HepG2 (cell line): ENCODE results near the gene C16orf89. TPM values are rescaled to one million over a fixed set of nuclear protein-coding genes. Genes with fewer than 3 reads are reported as not detected.
A peak's percentile ranks its signal among the peaks of the same experiment; 100 is the strongest.

Source experiments
- ATAC-seq: fragments of 200-7000 bp; cut with Tn5 transposase; 3 replicates; pipeline ENCODE4 v1.9.1; 2020; ENCODE audit warnings: mild to moderate bottlenecking, moderate library complexity
- BruUV-seq: library from RNA; stranded (reverse); fragments of 400-500 nt; replicated peaks from 2 replicates; lab custom pipeline; 2021; lab: Mats Ljungman, UMichigan
- CTCF ChIA-PET: fragments of 300-600 bp; formaldehyde crosslinking; extraction: SDS; loops from one replicate; lab custom pipeline; 2021; ENCODE audit warnings: low total read pairs, inconsistent platforms, low intra/inter-chr PET ratio; lab: Yijun Ruan, JAX
- POLR2A ChIA-PET: fragments of 350-600 bp; sonication (Branson Sonifier 250); formaldehyde crosslinking; loops from one replicate; lab custom pipeline; 2020; ENCODE audit warnings: antibody characterized with exemption, inconsistent platforms; lab: Yijun Ruan, JAX
- DNase-seq: peaks from one replicate; pipeline ENCODE4 v3.0.0-alpha.2; 2015; ENCODE audit warnings: low spot score
- FAIRE-seq: peaks from 3 replicates; lab custom pipeline; 2011; peaks lifted over from hg19 to GRCh38; lab: Jason Lieb, UNC
- H2AFZ ChIP-seq: one replicate; pipeline ENCODE4 v1.6.1; 2011; ENCODE audit warnings: low read length, inconsistent platforms
- H3K27ac ChIP-seq: fragments of 300-600 bp; 3 replicates; pipeline ENCODE4 v1.8.0; 2011; ENCODE audit warnings: mixed run types, mild to moderate bottlenecking, mixed read lengths, low read length, inconsistent platforms; ENCODE audit not compliant: insufficient read depth; ENCODE audit errors: extremely low read length
- H3K27me3 ChIP-seq, 2 experiments: fragments of 200-600 bp in 1 of 2; 2 replicates in 1 of 2; 3 replicates in 1 of 2; pipeline versions ENCODE4 v1.6.0 to v1.8.0; 2011; ENCODE audit warnings: low read length in 2 of 2, mild to moderate bottlenecking in 2 of 2, moderate library complexity in 2 of 2, inconsistent platforms in 1 of 2; ENCODE audit not compliant: insufficient read depth in 2 of 2, control insufficient read depth in 1 of 2
- H3K36me3 ChIP-seq, 2 experiments: fragments of 200-600 bp in 1 of 2; replicated peaks in 1 of 2; 2 replicates in 1 of 2; 3 replicates in 1 of 2; pipeline versions ENCODE4 v1.5.1 to v1.8.0; 2011; ENCODE audit warnings: low read length in 2 of 2, inconsistent platforms in 1 of 2; ENCODE audit not compliant: insufficient read depth in 2 of 2, control insufficient read depth in 1 of 2
- H3K4me1 ChIP-seq: 2 replicates; pipeline ENCODE4 v1.5.1; 2012; ENCODE audit warnings: low read length, inconsistent platforms; ENCODE audit not compliant: insufficient read depth
- H3K4me2 ChIP-seq: 2 replicates; pipeline ENCODE4 v1.6.0; 2011; ENCODE audit warnings: low read depth, low read length, inconsistent platforms
- H3K4me3 ChIP-seq, 3 experiments: fragments of 200-600 bp in 1 of 3; sonication (generic), shearing (Covaris generic) in 1 of 3; replicated peaks in 1 of 3; 2 replicates each; pipeline ENCODE4 v1.5.1; 2011 to 2016; ENCODE audit warnings: low read length in 3 of 3, inconsistent platforms in 2 of 3, low read depth in 2 of 3, mild to moderate bottlenecking in 2 of 3, control low read depth in 1 of 3, mixed read lengths in 1 of 3; ENCODE audit not compliant: insufficient read depth in 1 of 3
- H3K79me2 ChIP-seq: one replicate; pipeline ENCODE4 v1.6.1; 2011; ENCODE audit warnings: low read length, inconsistent platforms; ENCODE audit not compliant: insufficient read depth
- H3K9ac ChIP-seq: 2 replicates; pipeline ENCODE4 v1.6.0; 2011; ENCODE audit warnings: mild to moderate bottlenecking, low read depth, low read length, inconsistent platforms; ENCODE audit not compliant: insufficient read depth
- H3K9me3 ChIP-seq: 2 replicates; pipeline ENCODE4 v1.5.1; 2012; ENCODE audit warnings: mild to moderate bottlenecking, low read length
- H4K20me1 ChIP-seq: 2 replicates; pipeline ENCODE4 v1.6.0; 2011; ENCODE audit warnings: inconsistent platforms, mild to moderate bottlenecking, low read length, moderate library complexity; ENCODE audit not compliant: insufficient read depth
- DPF2 ChIP-seq: sonication (generic); formaldehyde crosslinking; IDR thresholded peaks from 2 replicates; pipeline ENCODE4 v1.4.0; 2020; ENCODE audit warnings: mild to moderate bottlenecking, low read depth, missing genetic modification reagents, borderline replicate concordance
- FOXA1 ChIP-seq, 2 experiments: fragments of 450-650 bp in 1 of 2; sonication (generic) in 1 of 2; formaldehyde crosslinking in 1 of 2; IDR thresholded peaks; 2 replicates each; pipeline versions ENCODE4 v1.4.0 to v1.6.1; 2016 to 2020; ENCODE audit warnings: missing genetic modification reagents in 1 of 2
- GABPA ChIP-seq, 2 experiments: IDR thresholded peaks; 2 replicates each; pipeline ENCODE4 v1.6.1; 2011 to 2016; ENCODE audit warnings: low read depth in 2 of 2, low read length in 1 of 2, missing biosample characterization in 1 of 2, missing genetic modification characterization in 1 of 2
- HOXD1 ChIP-seq: sonication (generic); formaldehyde crosslinking; IDR thresholded peaks from 2 replicates; pipeline ENCODE4 v1.5.0; 2020; ENCODE audit warnings: missing genetic modification reagents
- KDM3A ChIP-seq: IDR thresholded peaks from 2 replicates; pipeline ENCODE4 v1.6.1; 2018; ENCODE audit warnings: low read depth, missing compliant biosample characterization
- LRRFIP1 ChIP-seq: sonication (generic); formaldehyde crosslinking; conservative IDR thresholded peaks from 2 replicates; pipeline ENCODE4 v1.4.0; 2020; ENCODE audit warnings: missing genetic modification reagents
- PHF21A ChIP-seq: sonication (generic); formaldehyde crosslinking; IDR thresholded peaks from 2 replicates; pipeline ENCODE4 v1.5.0; 2020; ENCODE audit warnings: mild to moderate bottlenecking, missing genetic modification reagents
- TEAD3 ChIP-seq: optimal IDR thresholded peaks from 2 replicates; pipeline ENCODE3; 2016; ENCODE audit warnings: borderline replicate concordance
- ZNF337 ChIP-seq: sonication (generic); formaldehyde crosslinking; IDR thresholded peaks from 2 replicates; pipeline ENCODE4 v1.5.1; 2020; ENCODE audit warnings: missing genetic modification reagents, low read depth, mild to moderate bottlenecking, borderline replicate concordance
- ZNF558 ChIP-seq: sonication (generic); formaldehyde crosslinking; IDR thresholded peaks from 2 replicates; pipeline ENCODE4 v1.9.0; 2022; ENCODE audit warnings: mild to moderate bottlenecking, missing genetic modification reagents, borderline replicate concordance
- ZNF646 ChIP-seq: sonication (generic); formaldehyde crosslinking; IDR thresholded peaks from 2 replicates; pipeline ENCODE4 v1.9.0; 2021; ENCODE audit warnings: mild to moderate bottlenecking, missing genetic modification reagents
- WGBS: methylation state at CpG from one replicate; pipeline ENCODE4 v1.1.6; 2017; ENCODE audit warnings: low lambda C conversion rate; 5-methylcytosine and 5-hydroxymethylcytosine counted together
- in situ Hi-C: cut with HindIII; loops from 2 replicates; pipeline ENCODE4 v1.10.0; 2017; ENCODE audit warnings: low pct_unique_long_range_greater_than_20kb; ENCODE audit not compliant: extremely low pct_ligation_motif_present
- intact Hi-C: fragments of 100-400 bp; cut with micrococcal nuclease; formaldehyde crosslinking; loops from one replicate; pipeline ENCODE4 v1.10.0; 2022; ENCODE audit not compliant: unreplicated experiment
- polyA plus RNA-seq, 8 experiments: library from polyadenylated mRNA; depleted of rRNA in 3 of 8; stranded (reverse) in 7 of 8; unstranded in 1 of 8; fragments of >200 nt; fragmentation: Illumina TruSeq in 4 of 8; extraction: Trizol in 4 of 8; gene quantifications; 2 replicates each; pipeline versions ENCODE4 v1.2.1 to v1.2.3, GENCODE V29; 2011 to 2016; ENCODE audit warnings: low read depth in 4 of 8, missing spikeins in 1 of 8, mixed read lengths in 1 of 8; ENCODE audit not compliant: insufficient read depth in 1 of 8
- total RNA-seq, 5 experiments: library from RNA; depleted of rRNA; stranded (reverse); fragments of >200 nt; fragmentation: Illumina TruSeq; extraction: Trizol; gene quantifications; 2 replicates each; pipeline ENCODE4 v1.2.3, GENCODE V29; 2016; ENCODE audit warnings: low read depth in 1 of 5
- TF ChIP-seq, protein P1 (sequence below): fragments of 450-650 bp; IDR thresholded peaks from 2 replicates; pipeline ENCODE4 v1.6.1; 2016

Gene C16orf89
- total and polyA plus RNA-seq, 2 of the 13 experiments (the other 11 are each of a cell fraction or from before 2014, with no cell fraction given), result 1.9 to 3.4 TPM

DNA sequence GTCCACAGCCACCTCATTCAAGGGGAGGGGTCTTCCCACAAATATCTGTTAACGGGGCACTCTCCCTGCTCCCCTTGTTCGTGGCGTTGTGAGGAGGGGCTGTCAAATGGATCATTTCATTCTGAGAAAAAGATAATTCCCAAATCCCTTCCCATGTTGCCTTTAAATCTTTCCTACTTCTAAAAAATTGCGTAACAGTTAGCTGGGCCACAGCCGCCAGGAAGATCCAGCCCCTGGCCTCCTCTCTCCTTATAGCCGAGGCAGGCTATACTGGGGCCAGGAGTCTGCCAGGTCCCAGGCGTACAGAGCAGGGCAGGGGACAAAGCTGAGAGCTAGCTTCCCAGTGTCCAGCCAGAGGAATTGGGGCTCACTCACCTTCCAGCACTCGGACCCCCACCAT is 430 bp downstream of the C16orf89 start (continued):
- no peak for TF ChIP-seq LRRFIP1
- no peak for TF ChIP-seq ZNF337 (CRISPR knock-in tag)

DNA sequence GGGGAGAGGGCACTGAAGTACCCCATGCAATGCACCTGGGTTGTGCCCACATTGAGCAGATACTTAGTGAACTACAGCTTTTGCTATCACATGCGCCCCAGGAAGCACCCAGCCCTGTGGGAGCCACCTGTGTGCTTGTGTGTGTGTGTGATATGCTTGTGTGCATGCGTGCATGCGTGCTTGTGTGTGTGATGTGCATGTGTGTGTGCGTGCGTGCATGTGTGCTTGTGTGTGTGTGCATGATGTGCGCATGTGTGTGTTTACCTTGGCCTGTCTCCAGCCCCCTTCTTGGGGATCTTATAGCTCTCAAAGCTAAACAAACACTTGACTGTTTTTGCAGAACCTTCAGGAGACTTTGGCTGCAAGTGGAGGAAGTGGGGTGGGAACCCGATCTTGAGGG is 841 bp downstream of the C16orf89 start:
- Histone ChIP-seq H3K9ac (no peak overlapping the region), H3K4me2 (peak overlapping the region; percentile 76), H3K36me3 (no peaks in the 10 kb centered on the region), H3K79me2 (no peaks in the 10 kb centered on the region), H2AFZ (no peak overlapping the region), H3K9me3 (no peaks in the 10 kb centered on the region), H3K4me1 (peaks cover 21% of the 10 kb centered on the region), H3K4me3 (peak overlapping the region in 1 of 3 experiments; percentile 63; a peak in 1 of 6 replicates), H3K27me3 (peaks cover 0 to 21% of the 10 kb centered on the region in 2 experiments; a peak in 2 of 5 replicates), H4K20me1 (no peaks in the 10 kb centered on the region), H3K27ac (no peak overlapping the region)
- CTCF ChIA-PET, result no interaction called here
- intact Hi-C loops, result no loop called here
- in situ Hi-C loops, result no loop called here
- POLR2A ChIA-PET, result interaction anchor here (0.8 kb wide), 1 partner anchor 29 kb away, joined by 3 read pairs; no protein-coding TSS in a partner anchor
- ATAC-seq (no peak; the same call in 2 of the 3 replicates), DNase-seq (no peak), FAIRE-seq (no peak)
- BruUV-seq, result no TSS peak
- WGBS, result 25% methylated on average over 7 of the region's 7 CpGs
- TF ChIP-seq PHF21A (0 out of 2 replicates have a peak, but pooled peaks have one; percentile 28), GABPA (IDR thresholded peaks at IDR 0.05; ENCODE audit: low read depth, low read length) (peak; percentile 15; the same call in 1 of the 2 replicates), GABPA (CRISPR knock-in tag; IDR thresholded peaks at IDR 0.05; ENCODE audit: low read depth) (no peak), ZNF646 (peak; percentile 34; the same call in 1 of the 2 replicates), HOXD1 (CRISPR knock-in tag) (no peak), DPF2 (CRISPR knock-in tag) (0 out of 2 replicates have a peak, but pooled peaks have one; percentile 23), FOXA1 (IDR thresholded peaks at IDR 0.05) (no peak; the same call in 1 of the 2 replicates), FOXA1 (CRISPR knock-in tag; IDR thresholded peaks at IDR 0.05) (peak; percentile 79), KDM3A (CRISPR knock-in tag) (no peak), ZNF558 (CRISPR knock-in tag) (0 out of 2 replicates have a peak, but pooled peaks have one; percentile 23), TEAD3 (CRISPR knock-in tag) (peak; percentile 30)
- TF ChIP-seq, protein P1, sequence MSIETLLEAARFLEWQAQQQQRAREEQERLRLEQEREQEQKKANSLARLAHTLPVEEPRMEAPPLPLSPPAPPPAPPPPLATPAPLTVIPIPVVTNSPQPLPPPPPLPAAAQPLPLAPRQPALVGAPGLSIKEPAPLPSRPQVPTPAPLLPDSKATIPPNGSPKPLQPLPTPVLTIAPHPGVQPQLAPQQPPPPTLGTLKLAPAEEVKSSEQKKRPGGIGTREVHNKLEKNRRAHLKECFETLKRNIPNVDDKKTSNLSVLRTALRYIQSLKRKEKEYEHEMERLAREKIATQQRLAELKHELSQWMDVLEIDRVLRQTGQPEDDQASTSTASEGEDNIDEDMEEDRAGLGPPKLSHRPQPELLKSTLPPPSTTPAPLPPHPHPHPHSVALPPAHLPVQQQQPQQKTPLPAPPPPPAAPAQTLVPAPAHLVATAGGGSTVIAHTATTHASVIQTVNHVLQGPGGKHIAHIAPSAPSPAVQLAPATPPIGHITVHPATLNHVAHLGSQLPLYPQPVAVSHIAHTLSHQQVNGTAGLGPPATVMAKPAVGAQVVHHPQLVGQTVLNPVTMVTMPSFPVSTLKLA, result peak; percentile 88
